Prostate gland (tissue), 2 donors: ENCODE data around the gene PKHD1. TPM values are rescaled to one million over a fixed set of nuclear protein-coding genes. Genes with fewer than 3 reads are reported as not detected.
A peak's percentile ranks its signal among the peaks of the same experiment; 100 is the strongest.

Source experiments
- DNase-seq: peaks from one replicate; pipeline ENCODE4 v3.0.0-alpha.2; 2019; ENCODE audit warnings: low spot score
- H3K27ac ChIP-seq, 2 donors: fragments of 200-600 bp; sonication (generic); 2 replicates each; pipeline ENCODE4 v1.5.1; 2017 to 2019
- H3K27me3 ChIP-seq: fragments of 200-600 bp; sonication (generic); replicated peaks from 2 replicates; pipeline ENCODE4 v1.5.1; 2019; ENCODE audit not compliant: insufficient read depth
- H3K36me3 ChIP-seq, 2 donors: fragments of 200-600 bp; sonication (generic); 1 replicate in 1 of 2; 2 replicates in 1 of 2; pipeline versions ENCODE4 v1.5.1 to v1.8.1; 2017 to 2019
- H3K4me1 ChIP-seq: fragments of 200-600 bp; sonication (generic); replicated peaks from 2 replicates; pipeline ENCODE4 v1.5.1; 2019
- H3K4me3 ChIP-seq, 2 donors: fragments of 200-600 bp; sonication (generic); 2 replicates each; pipeline ENCODE4 v1.5.1; 2017 to 2019
- H3K9me3 ChIP-seq: fragments of 200-600 bp; sonication (generic); 2 replicates; pipeline ENCODE4 v1.5.1; 2017
- CTCF ChIP-seq, 4 experiments: fragments of 200-600 bp in 2 of 4; fragments of 450-650 bp in 2 of 4; sonication (generic) in 2 of 4; IDR thresholded peaks; 1 replicate in 3 of 4; 2 replicates in 1 of 4; pipeline ENCODE4 v1.5.1; 2016 to 2019; ENCODE audit warnings: antibody characterized with exemption in 4 of 4, mild to moderate bottlenecking in 2 of 4, moderate library complexity in 2 of 4
- POLR2A ChIP-seq: fragments of 450-650 bp; IDR thresholded peaks from one replicate; pipeline ENCODE4 v1.6.1; 2016; ENCODE audit warnings: antibody characterized with exemption, mild to moderate bottlenecking
- POLR2AphosphoS5 ChIP-seq: sonication (generic); formaldehyde crosslinking; IDR thresholded peaks from one replicate; pipeline ENCODE4 v1.6.1; 2017; ENCODE audit warnings: antibody characterized with exemption
- WGBS: methylation state at CpG from one replicate; pipeline ENCODE4 v1.1.5; 2018; 5-methylcytosine and 5-hydroxymethylcytosine counted together
- intact Hi-C: fragments of 100-400 bp; cut with DNase I; formaldehyde crosslinking; loops from one replicate; pipeline ENCODE4 v1.14.2; 2022
- total RNA-seq, 2 donors: library from RNA; depleted of rRNA; stranded (reverse); fragments of >200 nt; gene quantifications; one replicate each; pipeline ENCODE4 v1.1.0, GENCODE V29; 2016

PKHD1 gene
- total RNA-seq, 2 donors from 2014 or later: 0.46 to 1.1 TPM

GRCh38 chr6:52027699-52028098 is 59.7 kb downstream of the PKHD1 start:
- intact Hi-C loops: no loop called here
- Histone ChIP-seq H3K27me3 (no peaks in the 10 kb centered on the region), H3K4me1 (no peaks in the 10 kb centered on the region), H3K9me3 (no peaks in the 10 kb centered on the region), H3K36me3 (no peaks in the 10 kb centered on the region), H3K4me3 (no peak overlapping the region), H3K27ac (no peak overlapping the region)
- TF ChIP-seq CTCF (IDR thresholded peaks at IDR 0.05) (no peak), POLR2A (no peak), POLR2AphosphoS5 (no peak)
- no peak for DNase-seq
- 51% methylated on average over 2 of the region's 2 CpGs for WGBS

- intact Hi-C loops: loop anchor here (5.0 kb wide), 1 partner anchor 1207 kb away; the partner anchor contains the start of gene TFAP2B
- H3K9me3 ChIP-seq: no peaks in the 10 kb centered on the region
- WGBS: 80% methylated on average over 12 of the region's 12 CpGs
These were observed 62.9 kb downstream of the PKHD1 start for GRCh38 chr6:52024451-52025068.

GRCh38 chr6:52022675-52023074 is 64.7 kb downstream of the PKHD1 start:
- intact Hi-C loops: loop anchor here (5.0 kb wide), 1 partner anchor 1205 kb away; the partner anchor contains the start of gene TFAP2B

More at GRCh38 chr6:52024451-52025068, 62.9 kb downstream of the PKHD1 start:
- H3K27me3 ChIP-seq: no peaks in the 10 kb centered on the region
- no peak for TF ChIP-seq CTCF (IDR thresholded peaks at IDR 0.05)
- TF ChIP-seq POLR2A: no peak
- no peak for TF ChIP-seq POLR2AphosphoS5
- no peak overlapping the region for H3K27ac ChIP-seq
- no peak overlapping the region for H3K4me3 ChIP-seq
- H3K4me1 ChIP-seq: no peaks in the 10 kb centered on the region
- no peak for DNase-seq
- H3K36me3 ChIP-seq: no peaks in the 10 kb centered on the region

GRCh38 chr6:52020945-52021570 is 66.4 kb downstream of the PKHD1 start:
- WGBS: 95% methylated on average over 2 of the region's 2 CpGs
- Histone ChIP-seq H3K36me3 (no peaks in the 10 kb centered on the region), H3K4me1 (no peaks in the 10 kb centered on the region)

More at GRCh38 chr6:52022675-52023074, 64.7 kb downstream of the PKHD1 start:
- H3K27me3 ChIP-seq: no peaks in the 10 kb centered on the region
- TF ChIP-seq POLR2AphosphoS5 (no peak), POLR2A (no peak), CTCF (IDR thresholded peaks at IDR 0.05) (no peak)
- no peaks in the 10 kb centered on the region for H3K9me3 ChIP-seq
- H3K36me3 ChIP-seq: no peaks in the 10 kb centered on the region
- 82% methylated on average over 3 of the region's 3 CpGs for WGBS
- no peak for DNase-seq
- H3K4me1 ChIP-seq: no peaks in the 10 kb centered on the region
- no peak overlapping the region for H3K27ac ChIP-seq
- no peak overlapping the region for H3K4me3 ChIP-seq

More at GRCh38 chr6:52020945-52021570, 66.4 kb downstream of the PKHD1 start:
- DNase-seq: no peak
- Histone ChIP-seq H3K27ac (no peak overlapping the region), H3K4me3 (no peak overlapping the region), H3K9me3 (no peaks in the 10 kb centered on the region), H3K27me3 (no peaks in the 10 kb centered on the region)
- peak; percentile 75 to 89 (median 84) for TF ChIP-seq CTCF (IDR thresholded peaks at IDR 0.05)
- no peak for TF ChIP-seq POLR2A
- intact Hi-C loops: loop anchor here (5.0 kb wide), 1 partner anchor 1204 kb away; the partner anchor contains the start of gene TFAP2B
